GM10847 (cell line): ENCODE results near the gene WDR41.

ENCODE experiments used
- POLR2A ChIP-seq: IDR thresholded peaks from 2 replicates; pipeline ENCODE4 v1.6.1; 2011; ENCODE audit not compliant: insufficient read length; ENCODE audit errors: extremely low read depth

Gene WDR41

DNA sequence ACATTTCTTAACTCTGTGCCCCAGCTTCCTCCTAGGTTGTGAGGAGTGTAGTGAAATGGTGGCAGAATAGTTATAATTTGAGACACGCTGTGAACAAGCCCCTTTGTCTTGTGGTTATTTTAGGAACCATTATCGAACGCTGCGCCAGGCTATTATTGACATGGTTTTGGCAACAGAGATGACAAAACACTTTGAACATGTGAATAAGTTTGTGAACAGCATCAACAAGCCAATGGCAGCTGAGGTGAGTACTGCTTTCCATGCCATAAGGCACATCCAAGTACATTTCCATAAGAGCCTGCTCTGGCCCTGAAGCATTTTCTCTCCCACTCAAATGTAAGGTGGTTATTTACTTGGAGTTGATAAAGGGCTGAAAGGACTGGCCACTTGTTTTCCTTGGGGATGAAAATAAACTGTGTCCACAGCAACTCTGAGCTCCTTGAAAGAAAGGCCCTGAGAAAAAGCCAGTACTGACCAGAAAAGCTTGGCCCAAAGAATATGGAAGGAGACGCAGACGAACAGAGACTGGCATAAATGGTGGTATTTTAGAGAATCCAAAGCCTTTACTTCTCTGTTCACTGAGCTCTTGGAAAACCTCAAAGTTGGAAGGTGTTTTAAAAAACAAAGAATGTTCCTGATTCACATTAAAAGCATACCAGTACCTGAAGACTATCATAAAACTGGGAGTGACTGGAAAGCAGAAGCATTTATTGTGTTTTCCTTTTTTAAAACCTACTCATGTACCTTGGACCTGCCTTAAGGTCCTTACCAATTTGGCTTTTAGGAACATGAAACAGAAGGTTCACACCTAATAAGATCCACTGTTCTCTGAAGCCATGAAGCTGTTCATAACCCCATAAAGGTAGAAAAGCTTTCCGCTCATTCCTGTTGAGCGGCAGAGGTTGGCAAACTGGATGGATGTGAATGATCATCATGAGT is 72.2 kb downstream of the WDR41 start:
- no peak for TF ChIP-seq POLR2A

- TF ChIP-seq POLR2A = no peak
Measured at GRCh38 chr5:77418601-77419581, 73.2 kb downstream of the WDR41 start.

DNA sequence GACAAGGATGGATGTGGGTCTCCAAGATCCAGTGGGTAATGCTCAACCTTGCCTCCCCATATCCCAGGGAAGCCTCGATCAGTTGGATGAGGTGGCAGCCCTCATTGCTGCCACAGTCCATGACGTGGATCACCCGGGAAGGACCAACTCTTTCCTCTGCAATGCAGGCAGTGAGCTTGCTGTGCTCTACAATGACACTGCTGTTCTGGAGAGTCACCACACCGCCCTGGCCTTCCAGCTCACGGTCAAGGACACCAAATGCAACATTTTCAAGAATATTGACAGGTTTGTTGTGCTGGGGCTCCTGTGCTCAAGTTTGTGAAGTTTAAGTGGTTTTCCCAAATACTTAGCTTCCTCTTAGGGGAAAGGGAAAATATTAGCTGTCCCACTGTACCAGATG is 74.0 kb downstream of the WDR41 start:
- TF ChIP-seq POLR2A = no peak

DNA sequence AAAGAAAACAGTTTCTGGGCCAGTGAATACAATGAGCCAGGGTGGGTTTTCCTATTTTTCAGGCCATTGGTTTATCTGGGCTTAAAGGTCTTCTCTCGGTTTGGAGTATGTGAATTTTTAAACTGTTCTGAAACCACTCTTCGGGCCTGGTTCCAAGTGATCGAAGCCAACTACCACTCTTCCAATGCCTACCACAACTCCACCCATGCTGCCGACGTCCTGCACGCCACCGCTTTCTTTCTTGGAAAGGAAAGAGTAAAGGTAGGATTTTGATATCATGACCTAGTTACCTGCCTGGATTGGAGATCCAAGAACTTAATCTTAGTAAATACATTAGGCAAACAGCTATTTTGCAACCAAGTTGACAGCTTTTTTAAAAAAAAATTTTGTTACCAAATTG is 79.1 kb downstream of the WDR41 start:
- no peak for TF ChIP-seq POLR2A

DNA sequence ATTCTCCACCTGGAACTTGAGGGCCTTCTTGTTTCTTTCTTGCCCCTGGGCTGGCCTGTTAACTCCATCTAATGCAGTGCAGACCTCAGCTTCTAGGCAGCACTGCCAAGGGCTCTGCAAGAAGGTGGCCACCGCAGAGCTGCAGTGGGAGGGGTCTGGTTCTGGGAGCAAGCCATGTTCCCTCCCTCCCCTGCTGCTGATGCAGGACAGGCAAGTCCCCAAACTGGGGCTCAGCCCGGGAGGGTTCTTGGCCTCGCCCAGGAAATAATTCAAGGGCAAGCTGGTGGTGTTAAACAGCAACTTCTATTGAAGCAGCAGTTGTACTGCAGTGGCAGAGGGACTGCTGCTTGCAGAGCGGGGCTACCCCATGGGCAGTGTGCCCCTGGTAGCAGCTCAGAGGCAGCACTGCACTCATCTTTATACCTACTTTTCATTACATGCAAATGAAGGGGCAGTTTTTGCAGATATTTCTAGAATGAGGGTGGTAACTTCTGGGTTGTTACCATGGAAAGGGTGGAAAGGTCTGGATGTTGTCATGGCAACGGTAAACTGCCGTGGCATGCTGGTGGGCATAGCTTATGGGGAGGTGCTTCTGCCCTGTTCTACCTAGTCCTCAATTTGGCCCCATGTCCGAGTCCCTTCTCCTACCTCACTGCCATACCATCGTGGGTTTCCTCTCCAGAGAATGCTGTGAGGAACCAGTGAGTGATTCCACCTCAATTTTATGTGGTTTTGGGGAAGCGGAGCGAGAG is 82.1 kb downstream of the WDR41 start:
- no peak for TF ChIP-seq POLR2A

DNA sequence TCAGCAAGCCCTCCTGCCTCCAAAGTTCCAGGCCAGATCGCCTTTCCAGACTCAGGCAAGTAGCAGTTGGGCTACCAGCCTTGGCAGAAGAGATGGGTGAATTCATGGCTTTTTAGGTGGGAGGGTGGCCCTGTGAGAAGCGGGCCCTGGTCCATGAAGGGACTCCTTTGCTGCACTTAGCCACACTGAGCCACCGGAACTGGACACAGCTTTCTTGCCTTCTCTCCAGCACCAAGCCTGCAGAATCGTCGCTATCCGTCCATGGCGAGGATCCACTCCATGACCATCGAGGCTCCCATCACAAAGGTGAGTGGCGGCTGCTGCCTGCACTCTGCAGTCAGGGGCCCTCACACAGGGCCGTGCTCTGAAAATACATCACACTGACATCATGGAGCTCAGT is 85.0 kb downstream of the WDR41 start:
- no peak for TF ChIP-seq POLR2A

DNA sequence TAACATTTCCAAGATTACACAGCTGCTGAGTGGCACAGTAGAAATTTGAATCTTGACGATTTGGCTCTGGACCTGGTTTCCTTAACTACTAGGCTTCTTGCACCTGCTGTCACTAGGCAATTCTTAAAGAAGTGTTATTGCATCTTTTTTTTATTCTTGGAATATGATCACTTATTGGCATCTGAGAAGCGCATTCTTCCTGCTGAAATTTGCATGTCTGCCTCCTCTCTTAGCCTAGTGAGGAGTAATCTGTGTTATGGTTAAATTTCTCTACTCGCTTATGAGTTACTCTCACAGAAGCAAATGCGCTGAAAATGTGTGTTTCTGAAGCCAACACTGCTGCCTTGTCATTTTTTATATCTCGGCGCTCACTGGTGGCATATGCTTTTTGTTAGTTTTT is 89.3 kb downstream of the WDR41 start:
- no peak for TF ChIP-seq POLR2A

DNA sequence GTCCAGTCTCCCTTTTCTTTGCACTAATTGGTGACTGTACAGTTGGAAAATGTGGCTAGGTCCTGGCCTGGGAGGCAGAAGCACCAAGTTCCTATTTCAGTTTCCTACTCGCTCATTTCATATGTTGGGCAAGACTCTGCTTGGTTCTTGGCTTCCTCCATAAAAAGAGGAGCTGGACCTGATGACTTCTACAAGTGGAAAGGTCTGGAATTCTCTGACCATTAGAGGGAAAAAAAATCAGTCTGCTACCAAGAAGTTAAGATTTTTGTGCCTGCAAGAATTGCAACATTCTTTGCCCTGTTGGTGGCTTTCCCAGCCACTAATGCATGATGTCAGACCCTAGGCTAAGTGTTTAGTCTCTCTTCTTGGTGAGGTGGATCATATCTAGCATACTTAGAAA is 91.5 kb downstream of the WDR41 start:
- TF ChIP-seq POLR2A = no peak

DNA sequence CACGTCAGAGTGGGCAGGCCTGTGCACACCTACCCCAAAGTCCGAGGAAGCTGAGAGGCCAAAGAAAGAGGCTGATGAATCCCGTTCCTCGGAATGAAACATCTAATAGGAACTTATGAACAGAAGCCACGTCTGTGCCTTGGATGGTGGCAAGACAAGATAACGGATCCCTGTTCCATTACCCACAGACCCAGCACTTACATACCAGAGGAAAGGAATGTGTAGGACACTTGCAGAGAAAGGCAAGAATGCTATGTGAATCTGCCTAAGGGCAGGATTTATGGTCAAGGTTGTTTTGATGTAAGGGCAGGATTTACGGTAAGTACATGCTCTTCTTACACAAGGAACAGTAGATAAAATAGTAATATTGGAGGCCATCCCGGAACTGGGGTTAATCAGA is 93.2 kb downstream of the WDR41 start:
- TF ChIP-seq POLR2A = no peak

- TF ChIP-seq POLR2A = no peak
Measured at GRCh38 chr5:77398458-77398857, 93.7 kb downstream of the WDR41 start.

DNA sequence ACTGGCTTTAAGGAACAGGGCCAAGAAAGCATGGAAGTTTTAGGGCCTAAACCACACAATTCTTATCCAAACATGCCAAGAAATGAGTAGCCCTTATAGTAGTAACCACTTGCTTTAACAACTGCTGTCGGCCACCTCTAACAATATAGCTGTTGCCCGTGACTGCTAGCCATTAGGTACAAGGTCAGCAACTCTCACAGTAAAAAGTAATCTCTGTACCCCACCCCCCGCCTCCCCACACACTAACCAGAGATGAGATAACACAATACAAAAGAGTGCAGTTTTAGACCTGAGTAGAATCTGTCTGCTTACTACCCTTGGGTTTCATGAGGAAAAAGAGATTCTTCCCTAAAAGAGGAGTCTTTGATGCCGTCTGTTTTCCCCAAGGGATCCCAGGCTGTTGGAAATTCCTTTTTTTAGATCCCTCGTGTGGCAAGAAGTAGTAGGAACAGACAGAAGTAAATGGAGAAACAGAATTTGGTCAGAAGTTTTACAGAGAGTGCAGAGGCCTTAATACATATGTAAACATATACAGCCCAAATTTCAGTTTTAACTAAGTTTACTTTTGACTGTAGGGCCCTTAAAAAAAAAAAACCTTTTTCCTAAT is 94.3 kb downstream of the WDR41 start:
- TF ChIP-seq POLR2A = no peak

DNA sequence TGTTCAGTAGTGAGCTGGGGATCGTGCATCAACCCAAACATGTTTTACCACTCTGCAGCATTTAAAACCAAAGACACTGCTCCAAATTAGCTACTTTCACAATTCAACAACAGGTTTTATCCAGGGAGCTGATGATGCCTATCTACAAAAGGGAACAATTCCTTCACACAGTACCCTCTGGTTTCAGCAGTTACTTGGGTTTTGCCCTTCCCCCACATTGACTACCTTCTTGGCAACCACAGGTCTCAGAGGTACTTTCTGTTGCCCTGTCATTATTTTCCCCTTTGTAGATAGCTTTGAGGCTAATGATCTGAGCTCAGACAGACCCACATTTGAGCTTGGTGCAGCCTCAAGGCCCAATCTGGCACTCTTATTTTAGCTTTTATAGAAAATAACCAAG is 96.1 kb downstream of the WDR41 start:
- TF ChIP-seq POLR2A = no peak

DNA sequence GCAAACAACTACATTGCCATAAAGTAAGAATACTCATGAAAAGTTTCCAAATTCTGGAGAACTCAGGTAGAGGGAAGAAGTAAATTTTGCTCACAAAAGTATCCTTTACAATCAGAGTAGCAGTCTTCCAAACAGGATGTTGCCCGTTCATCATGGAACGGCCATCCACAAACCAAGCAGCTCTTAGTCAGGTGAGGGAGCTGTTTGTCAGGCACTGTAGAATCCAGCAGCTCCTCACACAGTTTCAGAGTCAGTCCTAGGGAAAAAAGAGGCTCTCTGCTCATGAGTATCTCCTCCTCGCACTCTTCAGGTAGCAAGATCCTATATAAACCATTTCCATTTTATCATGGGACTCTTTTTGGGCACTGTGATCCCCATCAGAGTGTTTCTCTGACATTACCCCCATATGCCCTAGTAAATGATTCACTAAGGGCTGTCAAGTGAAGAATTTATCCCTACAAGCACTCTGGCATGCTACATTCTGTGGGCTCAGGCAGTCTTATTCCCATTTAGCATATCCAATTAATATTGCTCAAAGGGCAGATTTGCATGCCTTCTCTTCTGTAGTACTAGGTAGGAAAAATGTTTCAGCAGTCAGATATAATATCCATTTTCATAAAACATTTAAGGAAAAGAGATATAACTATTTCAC is 97.9 kb downstream of the WDR41 start:
- no peak for TF ChIP-seq POLR2A

DNA sequence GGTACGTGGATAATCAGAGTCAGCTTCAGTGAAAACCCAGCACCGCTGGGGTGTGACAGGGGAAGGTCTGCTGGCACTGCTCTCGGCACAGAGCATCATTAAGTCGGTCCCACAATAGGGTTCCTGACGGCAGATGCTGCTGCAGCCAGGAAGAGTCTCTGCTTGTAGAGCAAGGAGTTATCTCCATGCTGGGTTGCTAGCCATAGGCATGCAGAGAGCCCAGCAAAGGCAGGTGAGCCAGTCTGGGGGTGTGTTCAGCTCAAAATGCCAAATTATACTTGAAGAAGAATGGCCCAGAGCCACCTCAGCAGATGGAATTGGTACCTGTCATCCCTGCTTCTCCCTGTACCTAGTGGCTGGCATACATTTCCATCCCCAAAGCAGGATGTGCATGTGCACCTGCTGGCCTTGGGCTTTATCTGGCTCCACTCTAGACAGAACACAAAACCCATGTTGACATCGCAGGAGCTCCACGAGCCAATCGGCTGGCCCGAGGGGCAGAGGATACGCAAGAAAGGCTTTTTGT is 100.8 kb downstream of the WDR41 start:
- TF ChIP-seq POLR2A = no peak

DNA sequence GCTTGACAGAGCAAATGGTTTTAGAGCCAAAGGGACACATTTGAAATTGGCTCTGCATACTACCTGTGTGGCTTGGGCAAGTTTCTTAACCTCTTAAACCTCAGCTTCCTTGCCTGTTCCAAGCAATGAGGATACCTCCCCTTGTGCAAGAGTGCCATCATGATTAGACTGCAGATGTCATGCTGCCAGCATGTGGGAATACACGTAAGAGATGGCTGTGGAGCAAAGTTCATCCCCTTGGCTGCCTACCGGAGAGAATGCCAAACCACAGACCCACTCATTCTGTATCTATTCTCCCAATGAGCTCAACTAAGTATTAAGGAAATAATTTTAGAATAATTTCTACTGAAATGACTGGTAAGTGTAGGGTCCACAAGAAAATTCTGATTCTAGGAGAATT is 101.3 kb downstream of the WDR41 start:
- no peak for TF ChIP-seq POLR2A

- no peak for TF ChIP-seq POLR2A
Measured at GRCh38 chr5:77390221-77390620, 101.9 kb downstream of the WDR41 start.
